COLO668 (cell line): Measurements from ENCODE around the gene ITPR2.
"Not testable (repeated sequence)": the region's sequence is repeated elsewhere in the genome, so short reads cannot be mapped to it uniquely, and the experiment has no call there.

ENCODE experiments used
- DNase-seq: peaks from one replicate; lab custom pipeline; 2025; ENCODE audit not compliant: unreplicated experiment; lab: John Stamatoyannopoulos, UW

Gene ITPR2

GRCh38 chr12:26471560-26471959 lies 361.4 kb downstream of the ITPR2 start:
- no peak for DNase-seq

GRCh38 chr12:26469421-26470180 lies 363.4 kb downstream of the ITPR2 start:
- no peak for DNase-seq

- no peak for DNase-seq
Observed at GRCh38 chr12:26467351-26467750, 365.6 kb downstream of the ITPR2 start.

GRCh38 chr12:26466726-26467125 lies 366.3 kb downstream of the ITPR2 start:
- DNase-seq: no peak

GRCh38 chr12:26465419-26466097 lies 367.4 kb downstream of the ITPR2 start:
- no peak for DNase-seq

- DNase-seq: no peak
Observed at GRCh38 chr12:26461776-26462175, 371.2 kb downstream of the ITPR2 start.

- no peak for DNase-seq
Observed at GRCh38 chr12:26460361-26460760, 372.6 kb downstream of the ITPR2 start.

GRCh38 chr12:26455936-26456574 lies 376.9 kb downstream of the ITPR2 start:
- no peak for DNase-seq

GRCh38 chr12:26453246-26453645 lies 379.7 kb downstream of the ITPR2 start:
- no peak for DNase-seq

GRCh38 chr12:26452511-26452910 lies 380.5 kb downstream of the ITPR2 start:
- no peak for DNase-seq

- no peak for DNase-seq
Observed at GRCh38 chr12:26451763-26452162, 381.2 kb downstream of the ITPR2 start.

GRCh38 chr12:26445909-26446308 lies 387.1 kb downstream of the ITPR2 start:
- DNase-seq: no peak

- DNase-seq: no peak
Observed at GRCh38 chr12:26443309-26443708, 389.7 kb downstream of the ITPR2 start.

GRCh38 chr12:26441434-26441833 lies 391.6 kb downstream of the ITPR2 start:
- DNase-seq: no peak

GRCh38 chr12:26435069-26435404 lies 398.0 kb downstream of the ITPR2 start:
- no peak for DNase-seq

GRCh38 chr12:26434299-26435068 lies 398.5 kb downstream of the ITPR2 start:
- peak; percentile 1 for DNase-seq

- not testable (repeated sequence) for DNase-seq
Observed at GRCh38 chr12:26433701-26434100, 399.3 kb downstream of the ITPR2 start.

- DNase-seq: no peak
Observed at GRCh38 chr12:26431211-26431610, 401.8 kb downstream of the ITPR2 start.

GRCh38 chr12:26430596-26430995 lies 402.4 kb downstream of the ITPR2 start:
- DNase-seq: not testable (repeated sequence)

GRCh38 chr12:26429070-26429691 lies 403.8 kb downstream of the ITPR2 start:
- DNase-seq: no peak

- no peak for DNase-seq
Observed at GRCh38 chr12:26428420-26428819, 404.6 kb downstream of the ITPR2 start.
